Measurements from ENCODE around the gene CTNNAL1.

CTNNAL1 gene

DNA sequence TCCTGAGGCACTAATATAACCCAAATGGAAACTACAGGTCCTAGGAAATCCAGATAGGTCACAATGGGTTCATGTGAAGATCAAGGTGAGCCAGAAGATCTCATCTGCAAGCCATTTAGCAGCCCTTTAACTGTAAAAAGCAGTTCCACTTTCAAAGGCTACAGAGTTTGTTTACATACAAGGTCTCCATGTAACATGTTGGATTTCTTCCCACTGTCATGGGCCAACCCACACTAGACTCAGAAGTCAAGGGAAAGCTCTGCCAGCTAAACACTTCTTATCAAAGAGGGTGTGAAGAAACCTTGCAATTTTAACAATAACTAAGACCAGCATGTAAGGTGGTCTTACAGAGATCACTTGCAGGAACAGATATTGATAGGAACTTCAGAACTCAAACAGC lies 3.8 kb upstream of the CTNNAL1 start:
- H3K4me1 Mint-ChIP-seq (ENCODE audit: low read depth) = peaks cover 12% of the 10 kb centered on the region
- no peaks in the 10 kb centered on the region for H3K9me3 Mint-ChIP-seq
- peaks cover 33% of the 10 kb centered on the region for H3K36me3 Mint-ChIP-seq (ENCODE audit: low read depth)
- no peaks in the 10 kb centered on the region for H3K27me3 Mint-ChIP-seq
- no peak for DNase-seq
- no peak overlapping the region for H3K4me3 Mint-ChIP-seq
- H3K27ac Mint-ChIP-seq = no peak overlapping the region

DNA sequence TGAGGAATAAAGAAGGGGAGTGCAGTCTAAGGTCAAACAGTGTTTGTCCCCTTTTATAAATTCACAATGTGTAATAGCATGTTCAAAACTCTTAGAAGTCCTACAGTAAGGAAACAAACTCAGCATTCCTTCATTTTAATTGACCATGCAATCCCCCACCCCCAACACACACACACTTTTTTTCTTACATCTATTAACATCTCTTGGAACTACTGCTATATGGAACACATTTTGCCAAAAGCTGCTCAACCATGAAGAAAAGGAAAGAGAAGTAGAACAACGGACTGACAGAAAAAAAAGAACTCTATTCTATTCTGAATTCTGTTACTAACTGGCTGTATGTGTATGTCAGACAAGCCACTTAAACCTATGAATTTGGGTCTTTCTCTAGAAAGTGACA lies 2.8 kb upstream of the CTNNAL1 start:
- Mint-ChIP-seq H3K4me3 (no peak overlapping the region), H3K4me1 (ENCODE audit: low read depth) (peaks cover 22% of the 10 kb centered on the region), H3K27ac (peak overlapping the region; percentile 34), H3K36me3 (ENCODE audit: low read depth) (peaks cover 32% of the 10 kb centered on the region), H3K9me3 (no peaks in the 10 kb centered on the region), H3K27me3 (no peaks in the 10 kb centered on the region)
- no peak for DNase-seq

DNA sequence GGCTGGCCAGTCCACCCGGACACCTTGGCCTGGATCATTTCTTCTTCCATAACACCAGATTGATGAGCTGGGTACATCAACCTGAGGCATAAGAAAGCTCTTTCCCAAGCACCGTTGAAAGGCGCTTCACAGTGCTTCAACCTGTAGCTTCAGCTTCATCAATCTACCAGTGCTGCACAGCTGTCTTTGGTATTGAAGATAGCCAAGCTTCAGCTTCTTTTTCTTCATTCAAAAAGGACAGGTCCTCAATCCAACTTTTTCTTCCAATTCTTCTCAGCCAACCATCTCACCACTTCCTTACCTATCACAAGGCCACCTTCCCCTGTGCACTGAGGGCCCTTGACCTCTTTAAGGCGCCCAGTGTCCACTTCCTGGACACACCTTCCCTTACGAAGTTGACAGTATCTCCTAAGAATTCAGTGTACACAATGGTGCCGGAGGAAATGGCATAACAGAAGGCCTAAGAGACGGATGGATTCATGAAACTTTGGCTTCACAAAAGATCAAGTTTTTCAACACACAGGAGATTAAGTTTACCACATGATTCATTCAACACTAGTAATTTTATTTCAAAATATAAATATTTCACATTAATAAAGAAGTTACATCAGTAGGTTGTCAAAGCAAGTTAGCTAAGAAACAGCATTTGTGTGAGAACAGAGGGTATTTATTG lies 1.4 kb upstream of the CTNNAL1 start:
- H3K36me3 Mint-ChIP-seq (ENCODE audit: low read depth) = peaks cover 19% of the 10 kb centered on the region
- H3K9me3 Mint-ChIP-seq = no peaks in the 10 kb centered on the region
- no peak overlapping the region for H3K4me3 Mint-ChIP-seq
- no peak for DNase-seq
- H3K27ac Mint-ChIP-seq = no peak overlapping the region
- peaks cover 32% of the 10 kb centered on the region for H3K4me1 Mint-ChIP-seq (ENCODE audit: low read depth)
- no peaks in the 10 kb centered on the region for H3K27me3 Mint-ChIP-seq

DNA sequence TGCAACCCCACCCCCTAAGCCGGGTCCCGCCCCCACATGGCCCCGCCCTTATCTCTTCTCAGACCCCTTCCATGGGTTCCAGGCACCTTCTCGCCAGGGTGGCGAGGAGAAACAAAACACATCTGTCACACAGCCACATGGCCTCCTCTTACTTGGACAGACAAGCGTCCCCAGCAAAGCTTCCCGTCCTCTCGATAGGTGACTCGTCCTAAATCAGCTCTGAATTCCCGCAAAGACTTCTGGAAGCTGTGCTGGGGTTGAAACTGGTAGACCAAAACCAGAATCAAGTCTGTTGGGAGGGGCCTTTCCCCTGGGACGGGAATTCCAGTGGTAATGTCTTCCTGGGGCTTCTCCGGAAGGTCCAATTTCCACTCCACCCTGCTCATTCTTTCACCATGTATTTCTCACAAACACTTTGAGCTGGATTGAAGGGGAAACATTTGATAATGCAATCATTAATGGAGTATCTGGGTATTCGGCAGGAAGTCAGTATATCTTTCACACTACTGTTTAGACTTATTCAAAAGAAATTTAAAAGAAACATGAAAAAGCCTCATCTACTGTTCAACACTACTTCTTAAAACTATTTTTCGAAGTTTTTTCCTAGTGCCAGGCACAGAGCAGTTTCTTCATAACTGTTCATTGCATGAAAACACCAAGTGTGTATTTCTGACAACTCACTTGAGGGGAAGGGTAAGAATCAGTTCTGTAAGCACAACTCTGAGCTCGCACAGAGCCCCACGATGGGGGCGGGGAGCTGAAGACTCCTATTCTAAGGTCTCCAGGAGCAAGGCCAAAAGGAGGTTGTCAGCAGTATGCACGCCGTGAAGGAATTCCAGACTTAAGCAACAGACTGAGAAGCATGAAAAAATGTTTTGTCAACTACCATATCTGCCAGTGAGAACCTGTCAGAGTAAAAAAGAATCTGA lies 644 bp upstream of the CTNNAL1 start:
- no peaks in the 10 kb centered on the region for H3K9me3 Mint-ChIP-seq
- no peak for DNase-seq
- H3K4me1 Mint-ChIP-seq (ENCODE audit: low read depth) = peaks cover 32% of the 10 kb centered on the region
- no peaks in the 10 kb centered on the region for H3K27me3 Mint-ChIP-seq
- peak overlapping the region; percentile 84 for H3K27ac Mint-ChIP-seq
- peaks cover 11% of the 10 kb centered on the region for H3K36me3 Mint-ChIP-seq (ENCODE audit: low read depth)
- H3K4me3 Mint-ChIP-seq = peak overlapping the region; percentile 77

DNA sequence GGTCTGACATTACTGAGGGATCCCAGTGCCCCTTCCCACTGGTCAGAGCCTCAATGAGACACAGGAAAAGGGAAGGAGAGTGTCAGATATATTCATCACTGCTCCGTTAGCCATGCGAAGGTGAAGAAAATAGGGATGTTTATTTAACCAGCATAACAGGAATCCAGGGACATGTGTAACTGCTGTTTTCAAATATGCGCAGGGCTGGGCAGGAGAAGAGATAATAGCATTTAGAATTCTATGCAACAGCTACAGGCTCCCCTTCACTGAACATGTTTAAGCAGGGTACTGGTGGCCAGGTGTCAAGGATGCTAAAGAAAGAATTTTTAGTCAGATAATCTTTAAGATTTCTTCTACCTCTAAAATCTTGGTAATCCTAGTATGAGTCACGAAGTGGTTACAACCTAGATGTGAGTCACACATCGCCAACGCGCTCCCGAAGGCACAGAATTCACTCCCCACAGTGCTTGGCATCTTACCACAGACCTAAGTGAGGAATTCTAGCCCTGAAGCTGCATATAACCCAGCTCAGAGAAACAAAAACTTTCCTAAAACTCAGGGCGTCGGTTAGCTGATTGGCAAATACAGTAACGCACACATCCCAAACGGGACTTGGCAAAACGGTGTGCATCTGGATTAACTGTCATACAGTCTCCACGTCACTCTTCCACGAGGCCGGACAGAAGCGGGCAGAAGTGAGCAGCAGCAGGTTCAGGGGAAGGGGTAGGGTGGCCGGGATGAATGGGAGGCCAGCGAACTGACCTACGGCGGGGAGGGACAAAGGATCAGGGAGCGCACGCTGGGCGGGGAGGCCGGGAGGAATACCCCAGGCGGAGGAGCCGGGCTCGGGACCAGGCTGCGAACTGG lies 1.1 kb downstream of the CTNNAL1 start:
- H3K27ac Mint-ChIP-seq = peak overlapping the region; percentile 92
- H3K36me3 Mint-ChIP-seq (ENCODE audit: low read depth) = peaks cover 4% of the 10 kb centered on the region
- H3K9me3 Mint-ChIP-seq = no peaks in the 10 kb centered on the region
- H3K4me1 Mint-ChIP-seq (ENCODE audit: low read depth) = peaks cover 32% of the 10 kb centered on the region
- no peaks in the 10 kb centered on the region for H3K27me3 Mint-ChIP-seq
- H3K4me3 Mint-ChIP-seq = peak overlapping the region; percentile 87
- DNase-seq = peak; percentile 73

DNA sequence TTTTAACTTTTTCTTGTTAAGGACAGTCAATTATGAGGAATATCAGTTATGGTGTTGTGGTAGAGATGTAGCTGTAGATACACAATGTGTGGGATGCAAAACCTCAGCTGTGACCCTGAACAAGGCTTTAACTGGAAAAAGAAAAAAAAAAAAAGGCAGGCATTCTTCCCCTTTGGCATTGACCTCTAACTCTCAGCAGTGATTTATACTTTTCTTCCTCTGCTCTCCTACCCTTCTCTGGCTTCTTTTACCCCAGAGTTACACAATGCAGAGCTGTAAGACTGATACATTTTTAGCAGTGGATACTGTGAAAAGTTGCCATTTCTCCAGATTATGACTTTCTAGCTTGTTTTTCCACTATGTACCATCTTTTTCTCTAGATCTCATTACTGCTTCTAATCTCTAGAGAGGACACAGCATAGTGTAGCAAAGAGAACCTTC lies 2.0 kb downstream of the CTNNAL1 start:
- no peak for DNase-seq
- no peaks in the 10 kb centered on the region for H3K27me3 Mint-ChIP-seq
- no peaks in the 10 kb centered on the region for H3K9me3 Mint-ChIP-seq
- no peak overlapping the region for H3K4me3 Mint-ChIP-seq
- H3K27ac Mint-ChIP-seq = no peak overlapping the region
- H3K4me1 Mint-ChIP-seq (ENCODE audit: low read depth) = peaks cover 32% of the 10 kb centered on the region
- peaks cover 4% of the 10 kb centered on the region for H3K36me3 Mint-ChIP-seq (ENCODE audit: low read depth)

DNA sequence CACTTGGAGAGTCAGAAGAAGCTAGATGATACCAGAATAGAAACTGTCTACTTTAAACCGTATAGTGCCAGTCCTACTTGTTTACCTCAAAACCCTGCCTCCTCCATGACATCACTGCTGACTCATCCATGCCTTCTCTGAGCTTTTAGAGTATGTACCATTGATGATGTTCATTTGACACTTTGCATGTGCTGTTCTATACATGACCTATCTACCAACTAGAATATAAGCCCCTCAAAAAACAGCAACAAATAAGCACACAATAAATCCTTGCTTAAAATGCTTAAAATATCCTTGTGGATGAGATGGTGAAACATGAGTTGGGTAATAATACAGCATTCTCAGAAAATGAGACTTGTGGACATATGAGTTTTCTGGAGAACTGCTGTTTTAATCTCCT lies 2.6 kb downstream of the CTNNAL1 start:
- peak; percentile 39 for DNase-seq
- no peak overlapping the region for H3K4me3 Mint-ChIP-seq
- H3K27me3 Mint-ChIP-seq = no peaks in the 10 kb centered on the region
- no peaks in the 10 kb centered on the region for H3K9me3 Mint-ChIP-seq
- H3K4me1 Mint-ChIP-seq (ENCODE audit: low read depth) = peaks cover 32% of the 10 kb centered on the region
- H3K36me3 Mint-ChIP-seq (ENCODE audit: low read depth) = peaks cover 4% of the 10 kb centered on the region
- peak overlapping the region; percentile 52 for H3K27ac Mint-ChIP-seq

DNA sequence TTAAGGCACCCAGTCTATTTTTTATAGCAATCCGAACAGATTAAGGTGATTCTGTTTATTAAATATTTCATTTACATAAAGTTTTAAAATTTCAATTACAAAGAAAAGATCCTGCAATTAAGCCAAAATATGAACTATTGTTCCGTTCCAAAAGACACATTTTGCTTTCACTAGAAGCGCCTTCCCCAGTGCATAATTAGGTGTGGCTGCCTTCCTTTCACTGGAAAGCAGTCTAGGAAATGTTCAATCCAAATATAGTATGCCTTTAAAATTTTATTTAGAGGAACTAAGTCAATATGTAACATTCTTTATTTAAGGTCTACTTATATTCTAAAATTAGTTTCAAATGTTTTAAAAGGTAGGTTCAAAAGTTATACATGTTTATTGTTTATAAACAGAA lies 7.6 kb downstream of the CTNNAL1 start:
- peaks cover 10% of the 10 kb centered on the region for H3K4me1 Mint-ChIP-seq (ENCODE audit: low read depth)
- H3K27ac Mint-ChIP-seq = no peak overlapping the region
- H3K4me3 Mint-ChIP-seq = no peak overlapping the region
- H3K9me3 Mint-ChIP-seq = peaks cover 17% of the 10 kb centered on the region
- H3K27me3 Mint-ChIP-seq = no peaks in the 10 kb centered on the region
- H3K36me3 Mint-ChIP-seq (ENCODE audit: low read depth) = peaks cover 5% of the 10 kb centered on the region
- DNase-seq = no peak

DNA sequence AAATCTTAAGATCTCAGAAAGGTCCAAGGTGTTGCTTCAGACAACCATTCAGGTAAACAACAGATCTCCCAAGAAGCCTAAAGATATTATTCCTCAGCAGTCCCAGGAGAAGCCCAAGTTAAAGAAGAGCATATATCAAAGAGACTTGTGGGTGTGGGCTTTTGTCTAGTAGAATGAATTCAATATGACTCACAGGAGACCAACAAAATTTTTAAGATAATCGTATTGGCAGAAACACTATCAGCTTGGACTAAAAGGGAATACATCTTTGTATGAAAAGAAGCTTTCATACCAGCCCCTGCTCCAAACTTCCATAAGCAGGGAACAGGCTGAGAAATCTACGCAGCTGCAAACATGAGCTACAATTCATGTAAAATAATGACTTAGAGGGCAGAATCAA lies 10.2 kb downstream of the CTNNAL1 start:
- DNase-seq = no peak
- no peaks in the 10 kb centered on the region for H3K27me3 Mint-ChIP-seq
- H3K4me3 Mint-ChIP-seq = no peak overlapping the region
- H3K27ac Mint-ChIP-seq = no peak overlapping the region
- peaks cover 5% of the 10 kb centered on the region for H3K36me3 Mint-ChIP-seq (ENCODE audit: low read depth)
- peaks cover 17% of the 10 kb centered on the region for H3K9me3 Mint-ChIP-seq
- H3K4me1 Mint-ChIP-seq (ENCODE audit: low read depth) = peaks cover 5% of the 10 kb centered on the region

DNA sequence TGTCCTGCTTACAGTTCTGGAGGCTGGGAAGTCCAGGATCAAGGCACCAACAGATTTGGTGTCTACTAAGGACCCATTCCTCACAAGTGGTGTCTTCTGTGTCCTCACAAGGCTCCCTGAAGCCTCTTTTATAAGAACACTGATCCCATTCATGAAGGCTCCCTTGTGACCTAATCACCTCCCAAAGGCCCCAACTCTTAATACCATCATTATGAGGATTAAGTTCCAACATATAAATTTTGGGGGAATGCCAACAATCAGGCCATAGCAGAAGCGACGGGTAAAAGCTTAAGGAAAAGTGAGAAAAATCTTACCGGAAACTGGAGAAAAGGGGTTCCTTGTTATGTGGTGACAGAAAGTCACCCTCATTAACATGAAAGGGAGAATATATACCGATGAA lies 11.2 kb downstream of the CTNNAL1 start:
- peaks cover 17% of the 10 kb centered on the region for H3K9me3 Mint-ChIP-seq
- H3K4me1 Mint-ChIP-seq (ENCODE audit: low read depth) = peaks cover 6% of the 10 kb centered on the region

DNA sequence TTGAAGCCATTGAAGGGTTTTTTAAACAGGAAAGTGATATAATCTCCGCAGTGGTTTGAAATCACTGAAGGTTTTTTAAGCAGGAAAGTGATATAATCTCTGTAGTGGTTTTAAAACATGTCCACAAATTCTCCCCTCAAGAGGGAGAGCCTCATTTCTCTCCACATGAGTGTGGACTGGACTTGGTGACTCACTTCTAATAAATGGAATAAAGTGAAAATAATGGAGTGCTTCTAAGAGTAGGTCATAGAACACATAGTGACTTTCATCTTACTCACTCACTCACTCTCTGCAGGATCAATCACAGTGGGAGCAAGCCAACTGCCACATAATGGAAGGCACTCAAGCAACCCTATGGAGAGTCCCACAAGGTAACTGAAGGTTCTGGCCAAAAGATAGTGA lies 12.0 kb downstream of the CTNNAL1 start:
- H3K4me3 Mint-ChIP-seq = no peak overlapping the region
- peaks cover 8% of the 10 kb centered on the region for H3K4me1 Mint-ChIP-seq (ENCODE audit: low read depth)
- no peak for DNase-seq
- H3K27me3 Mint-ChIP-seq = no peaks in the 10 kb centered on the region
- H3K36me3 Mint-ChIP-seq (ENCODE audit: low read depth) = peaks cover 5% of the 10 kb centered on the region
- H3K27ac Mint-ChIP-seq = no peak overlapping the region
- peaks cover 17% of the 10 kb centered on the region for H3K9me3 Mint-ChIP-seq

More for the DNA sequence above, 11.2 kb downstream of the CTNNAL1 start:
- no peak for DNase-seq
- no peak overlapping the region for H3K4me3 Mint-ChIP-seq
- peaks cover 5% of the 10 kb centered on the region for H3K36me3 Mint-ChIP-seq (ENCODE audit: low read depth)
- no peak overlapping the region for H3K27ac Mint-ChIP-seq
- H3K27me3 Mint-ChIP-seq = no peaks in the 10 kb centered on the region

DNA sequence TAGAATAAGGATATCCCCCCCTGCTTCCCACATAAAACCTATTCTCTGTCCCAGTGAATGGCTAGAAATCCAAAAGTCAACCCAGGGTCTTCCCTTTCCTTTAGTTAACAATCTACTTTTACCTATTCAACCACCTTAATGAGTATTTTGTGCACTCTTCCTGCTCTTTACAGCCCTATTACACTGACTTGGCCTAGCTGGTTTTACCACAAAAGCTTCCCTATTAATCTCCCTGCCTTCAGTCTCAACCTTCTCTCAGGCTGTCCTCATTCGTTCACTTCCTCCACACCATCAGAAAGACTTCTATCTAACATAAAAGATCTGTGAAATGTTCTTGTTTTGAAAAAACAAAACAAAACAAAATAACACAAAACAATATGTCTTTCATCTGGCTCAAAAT lies 16.2 kb downstream of the CTNNAL1 start:
- H3K4me3 Mint-ChIP-seq = no peak overlapping the region
- no peak for DNase-seq
- no peaks in the 10 kb centered on the region for H3K36me3 Mint-ChIP-seq (ENCODE audit: low read depth)
- H3K4me1 Mint-ChIP-seq (ENCODE audit: low read depth) = peaks cover 8% of the 10 kb centered on the region
- H3K27me3 Mint-ChIP-seq = no peaks in the 10 kb centered on the region
- no peaks in the 10 kb centered on the region for H3K9me3 Mint-ChIP-seq
- H3K27ac Mint-ChIP-seq = no peak overlapping the region

DNA sequence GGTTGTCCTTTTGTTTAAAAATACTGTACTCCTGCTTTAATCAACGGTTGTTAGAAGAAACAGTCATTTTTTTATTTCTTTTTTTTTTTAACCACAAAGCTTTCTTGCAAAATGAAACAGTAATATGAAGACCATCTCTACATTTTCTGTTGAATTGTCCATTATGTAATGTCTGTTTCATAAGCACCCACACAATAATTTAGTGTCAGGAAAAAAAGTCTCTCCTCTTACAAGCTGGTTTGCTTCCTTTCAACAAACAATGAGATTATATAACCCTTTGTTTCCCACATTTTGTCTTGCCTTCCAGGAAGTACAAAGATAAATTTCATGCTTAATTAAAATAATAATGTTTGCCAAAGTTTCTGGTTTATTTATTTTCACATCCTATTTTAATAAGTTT lies 16.7 kb downstream of the CTNNAL1 start:
- no peak for DNase-seq
- Mint-ChIP-seq H3K9me3 (no peaks in the 10 kb centered on the region), H3K36me3 (ENCODE audit: low read depth) (no peaks in the 10 kb centered on the region), H3K27me3 (no peaks in the 10 kb centered on the region), H3K4me3 (no peak overlapping the region), H3K27ac (no peak overlapping the region), H3K4me1 (ENCODE audit: low read depth) (peaks cover 8% of the 10 kb centered on the region)

DNA sequence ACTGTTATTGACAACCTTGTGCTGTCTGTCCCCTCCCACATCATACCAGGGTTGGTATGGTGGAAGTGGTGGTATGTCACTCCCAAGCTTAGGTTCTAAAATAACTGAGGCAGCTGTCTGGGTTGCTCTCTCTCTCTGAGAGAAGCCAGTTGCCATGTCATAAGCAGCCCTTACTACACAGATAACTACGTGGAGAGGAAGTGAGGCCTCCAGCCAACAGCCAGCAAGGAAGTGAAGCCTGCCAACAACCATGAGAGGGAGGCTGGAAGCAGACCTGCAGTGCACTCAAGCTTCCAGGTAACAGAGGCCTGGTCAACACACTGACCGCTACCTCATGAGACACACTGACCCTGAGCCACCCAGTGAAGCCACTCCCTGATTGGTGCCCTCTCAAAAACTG lies 18.6 kb downstream of the CTNNAL1 start:
- H3K27me3 Mint-ChIP-seq = no peaks in the 10 kb centered on the region
- no peak for DNase-seq
- no peak overlapping the region for H3K27ac Mint-ChIP-seq
- H3K4me3 Mint-ChIP-seq = no peak overlapping the region
- H3K36me3 Mint-ChIP-seq (ENCODE audit: low read depth) = peaks cover 6% of the 10 kb centered on the region
- H3K4me1 Mint-ChIP-seq (ENCODE audit: low read depth) = peaks cover 4% of the 10 kb centered on the region
- H3K9me3 Mint-ChIP-seq = no peaks in the 10 kb centered on the region
